ENCODE results near the gene OPRM1.

Gene OPRM1

GRCh38 chr6:154289818-154290508 lies 250.9 kb downstream of the OPRM1 start:
- no peak for FAIRE-seq

GRCh38 chr6:154292066-154292465 lies 253.0 kb downstream of the OPRM1 start:
- FAIRE-seq: no peak

GRCh38 chr6:154292855-154293519 lies 253.9 kb downstream of the OPRM1 start:
- FAIRE-seq: peak; percentile 97

DNA sequence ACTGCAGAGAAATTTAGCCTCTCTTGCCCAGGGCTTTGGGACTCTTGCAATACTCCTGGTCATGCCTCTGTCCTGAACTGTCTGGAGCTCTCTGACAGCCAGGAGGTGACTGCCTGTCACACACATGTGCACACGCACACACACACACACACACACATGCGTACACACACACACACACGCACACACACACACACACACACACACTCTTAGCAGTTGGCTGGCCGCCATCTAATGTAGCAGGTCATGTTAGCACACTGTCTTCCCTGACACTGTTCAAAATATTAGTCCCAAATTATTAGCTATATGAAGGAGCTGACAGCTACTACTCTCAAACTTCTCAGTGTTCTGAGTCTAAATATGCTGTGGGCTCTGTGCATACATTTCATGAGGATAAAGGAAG lies 256.7 kb downstream of the OPRM1 start:
- no peak for FAIRE-seq

All from A204.1 (cell line).